ENCODE results near the gene USP35. TPM values are rescaled to one million over a fixed set of nuclear protein-coding genes. Genes with fewer than 3 reads are reported as not detected.

USP35 gene
- total RNA-seq, 6 donors from 2014 or later: 5.8 to 37.7 (median 8.0) TPM

DNA sequence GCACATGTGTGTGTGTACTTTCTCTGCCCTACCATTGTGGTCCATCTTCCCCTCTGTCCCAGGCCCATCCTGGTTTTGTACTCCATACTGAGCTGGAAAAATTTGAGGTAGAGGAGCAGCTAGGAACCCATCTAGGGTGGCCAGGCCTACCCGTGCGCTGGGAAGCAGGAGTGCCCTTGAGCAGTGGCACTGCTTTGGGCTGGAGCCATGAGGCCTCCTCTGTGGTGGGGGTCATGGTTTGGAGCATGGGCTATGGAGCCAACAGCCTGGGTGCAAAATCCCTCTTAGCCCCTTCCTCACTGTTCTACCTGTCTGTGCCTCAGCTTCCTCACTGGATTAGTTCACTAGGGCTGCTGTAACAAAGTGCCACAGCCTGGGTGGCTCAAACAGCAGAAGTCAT is 27.4 kb upstream of the USP35 start:
- ATAC-seq (ENCODE audit: low FRiP score in 2 of 2): peak in 1 of 2 donors; percentile 15
- Histone ChIP-seq H3K4me1 (no peaks in the 10 kb centered on the region), H3K27me3 (no peaks in the 10 kb centered on the region), H3K4me3 (no peak overlapping the region), H3K27ac (peak overlapping the region in 2 of 4 donors; percentile 16 to 35), H3K36me3 (no peaks in the 10 kb centered on the region), H3K9me3 (no peaks in the 10 kb centered on the region)
- WGBS, 2 donors: 96% methylated on average over 2 of the region's 2 CpGs; no CpG with 5 or more reads in 1 of the 2 donors
- DNase-seq: no peak
- TF ChIP-seq EP300 (IDR thresholded peaks at IDR 0.05) (no peak), POLR2AphosphoS5 (IDR thresholded peaks at IDR 0.05) (no peak), POLR2A (IDR thresholded peaks at IDR 0.05) (no peak)
- TF ChIP-seq, protein P1, sequence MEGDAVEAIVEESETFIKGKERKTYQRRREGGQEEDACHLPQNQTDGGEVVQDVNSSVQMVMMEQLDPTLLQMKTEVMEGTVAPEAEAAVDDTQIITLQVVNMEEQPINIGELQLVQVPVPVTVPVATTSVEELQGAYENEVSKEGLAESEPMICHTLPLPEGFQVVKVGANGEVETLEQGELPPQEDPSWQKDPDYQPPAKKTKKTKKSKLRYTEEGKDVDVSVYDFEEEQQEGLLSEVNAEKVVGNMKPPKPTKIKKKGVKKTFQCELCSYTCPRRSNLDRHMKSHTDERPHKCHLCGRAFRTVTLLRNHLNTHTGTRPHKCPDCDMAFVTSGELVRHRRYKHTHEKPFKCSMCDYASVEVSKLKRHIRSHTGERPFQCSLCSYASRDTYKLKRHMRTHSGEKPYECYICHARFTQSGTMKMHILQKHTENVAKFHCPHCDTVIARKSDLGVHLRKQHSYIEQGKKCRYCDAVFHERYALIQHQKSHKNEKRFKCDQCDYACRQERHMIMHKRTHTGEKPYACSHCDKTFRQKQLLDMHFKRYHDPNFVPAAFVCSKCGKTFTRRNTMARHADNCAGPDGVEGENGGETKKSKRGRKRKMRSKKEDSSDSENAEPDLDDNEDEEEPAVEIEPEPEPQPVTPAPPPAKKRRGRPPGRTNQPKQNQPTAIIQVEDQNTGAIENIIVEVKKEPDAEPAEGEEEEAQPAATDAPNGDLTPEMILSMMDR (IDR thresholded peaks at IDR 0.05): no peak

DNA sequence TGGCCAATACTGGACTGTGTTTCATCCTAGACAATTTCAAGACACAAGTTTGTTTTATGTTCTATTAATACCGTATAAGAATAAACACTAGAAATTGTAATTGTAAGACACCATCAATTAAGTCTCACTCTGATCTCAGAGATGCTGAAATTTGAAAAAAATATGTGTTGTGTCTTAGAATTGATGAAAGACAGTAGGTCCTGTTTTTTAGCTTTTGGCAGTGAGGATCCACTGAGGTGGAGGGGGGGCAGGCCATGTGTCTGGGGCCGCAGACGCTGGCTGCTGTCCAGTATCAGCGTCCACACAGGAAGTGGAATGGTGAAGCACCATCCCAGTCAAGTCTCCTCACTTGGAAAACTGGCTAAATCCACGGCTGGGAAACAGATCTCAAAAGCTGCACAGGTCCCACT is 26.8 kb upstream of the USP35 start:
- 32 to 42% methylated on average over 5 of the region's 5 CpGs for WGBS, 2 donors
- H3K4me1 ChIP-seq: no peaks in the 10 kb centered on the region
- ATAC-seq (ENCODE audit: low FRiP score in 2 of 2) (peak in 1 of 2 donors; percentile 31), DNase-seq (peak in 1 of 2 donors; percentile 40)
- peak overlapping the region in 2 of 4 donors; percentile 16 to 35 for H3K27ac ChIP-seq
- H3K9me3 ChIP-seq: no peaks in the 10 kb centered on the region
- no peak overlapping the region for H3K4me3 ChIP-seq
- TF ChIP-seq POLR2AphosphoS5 (IDR thresholded peaks at IDR 0.05) (no peak), EP300 (IDR thresholded peaks at IDR 0.05) (no peak), POLR2A (IDR thresholded peaks at IDR 0.05) (no peak)
- TF ChIP-seq, protein P1 (IDR thresholded peaks at IDR 0.05): no peak
- H3K36me3 ChIP-seq: no peaks in the 10 kb centered on the region
- H3K27me3 ChIP-seq: no peaks in the 10 kb centered on the region

DNA sequence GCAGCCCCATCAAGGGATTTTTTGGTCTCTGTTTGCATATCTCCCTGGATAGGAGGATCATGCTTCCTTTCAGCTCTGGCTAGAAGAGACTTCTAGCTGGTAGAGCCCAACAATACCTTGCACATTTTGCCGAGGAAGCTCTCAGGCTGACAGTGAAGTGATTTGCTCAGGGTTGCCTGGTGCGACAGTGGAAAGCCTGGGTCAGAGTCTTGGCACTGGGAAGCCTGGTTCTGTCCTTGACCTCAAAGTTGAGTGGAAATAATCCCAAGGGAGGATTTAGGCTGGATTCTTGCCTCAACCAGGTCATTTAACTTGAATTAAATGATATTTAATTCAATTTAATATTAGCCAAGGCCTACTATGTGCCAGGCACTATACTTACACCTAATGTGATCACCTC is 24.9 kb upstream of the USP35 start:
- peaks cover 6 to 9% (median 8%) of the 10 kb centered on the region in 4 donors for H3K4me1 ChIP-seq
- 54 to 85% methylated on average over 2 of the region's 2 CpGs for WGBS, 2 donors

DNA sequence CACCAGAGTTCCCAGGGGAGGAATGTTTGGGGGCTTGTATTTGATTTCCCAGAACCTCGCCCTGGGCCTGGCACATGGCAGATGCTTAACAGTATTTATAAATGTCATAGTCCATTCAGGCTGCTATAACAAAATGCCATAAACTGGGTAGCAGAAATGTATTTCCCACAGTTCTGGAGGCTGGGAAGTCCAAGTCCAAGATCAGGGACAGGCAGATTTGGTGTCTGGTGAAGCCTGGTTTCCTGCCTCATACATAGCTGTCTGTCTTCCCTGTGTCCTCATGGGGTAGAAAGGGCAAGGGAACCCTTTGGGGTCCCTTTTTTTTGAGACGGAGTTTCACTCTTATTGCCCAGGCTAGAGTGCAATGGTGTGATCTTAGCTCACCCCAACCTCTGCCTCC is 24.2 kb upstream of the USP35 start:
- Histone ChIP-seq H3K4me3 (no peak overlapping the region), H3K9me3 (no peaks in the 10 kb centered on the region), H3K36me3 (no peaks in the 10 kb centered on the region), H3K27ac (no peak overlapping the region), H3K27me3 (no peaks in the 10 kb centered on the region), H3K4me1 (peaks cover 6 to 13% (median 11%) of the 10 kb centered on the region in 4 donors)
- WGBS, 2 donors: 80 to 97% methylated on average over 1 to 2 of the region's 2 CpGs
- TF ChIP-seq, protein P1 (IDR thresholded peaks at IDR 0.05): no peak
- TF ChIP-seq EP300 (IDR thresholded peaks at IDR 0.05) (no peak), POLR2AphosphoS5 (IDR thresholded peaks at IDR 0.05) (no peak), POLR2A (IDR thresholded peaks at IDR 0.05) (no peak)
- no peak for ATAC-seq (ENCODE audit: low FRiP score in 2 of 2)
- no peak for DNase-seq

More for the DNA sequence above, 24.9 kb upstream of the USP35 start:
- TF ChIP-seq EP300 (IDR thresholded peaks at IDR 0.05) (no peak), POLR2A (IDR thresholded peaks at IDR 0.05) (no peak), POLR2AphosphoS5 (IDR thresholded peaks at IDR 0.05) (no peak)
- TF ChIP-seq, protein P1 (IDR thresholded peaks at IDR 0.05): no peak
- no peak for ATAC-seq (ENCODE audit: low FRiP score in 2 of 2)
- no peaks in the 10 kb centered on the region for H3K27me3 ChIP-seq
- no peak overlapping the region for H3K4me3 ChIP-seq
- no peak overlapping the region for H3K27ac ChIP-seq
- no peaks in the 10 kb centered on the region for H3K9me3 ChIP-seq
- DNase-seq: no peak
- no peaks in the 10 kb centered on the region for H3K36me3 ChIP-seq

DNA sequence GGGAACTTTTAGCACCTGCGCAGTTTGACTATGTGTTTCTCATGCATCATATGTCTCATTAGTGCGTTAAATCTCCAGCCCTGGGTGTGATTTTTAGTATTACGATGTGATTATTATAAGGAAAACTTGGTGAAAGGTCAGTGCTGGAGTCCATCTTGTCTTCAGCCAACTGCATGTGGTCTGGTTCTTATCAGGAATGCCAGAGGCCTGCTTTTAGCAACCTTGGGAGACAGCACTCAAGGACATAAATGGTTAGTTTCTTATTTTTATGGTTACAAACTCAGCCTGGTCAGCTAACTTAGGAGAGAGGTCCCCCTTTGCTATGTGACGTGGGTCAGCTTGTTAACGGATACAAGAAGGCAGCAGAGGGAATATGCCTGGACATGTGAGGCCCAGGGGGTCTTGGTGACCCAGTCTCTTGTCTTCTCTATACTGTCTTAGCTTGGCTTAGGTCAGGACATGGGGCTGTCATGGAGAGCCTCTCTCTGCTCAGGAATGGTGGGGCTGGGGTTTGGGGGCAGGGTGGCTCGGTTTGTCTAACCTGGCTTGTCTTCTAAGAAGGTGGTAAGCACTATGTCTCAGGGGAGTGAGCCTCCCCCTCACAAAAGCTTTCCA is 21.8 kb upstream of the USP35 start:
- no peak overlapping the region for H3K4me3 ChIP-seq
- no peak for ATAC-seq (ENCODE audit: low FRiP score in 2 of 2)

More for the DNA sequence above, 21.8 kb upstream of the USP35 start:
- 91 to 95% methylated on average over 5 to 6 of the region's 6 CpGs for WGBS, 2 donors
- Histone ChIP-seq H3K4me1 (peaks cover 6 to 13% (median 11%) of the 10 kb centered on the region in 4 donors), H3K9me3 (no peaks in the 10 kb centered on the region), H3K27ac (no peak overlapping the region), H3K27me3 (no peaks in the 10 kb centered on the region), H3K36me3 (no peaks in the 10 kb centered on the region)
- no peak for DNase-seq
- TF ChIP-seq EP300 (IDR thresholded peaks at IDR 0.05) (no peak), POLR2AphosphoS5 (IDR thresholded peaks at IDR 0.05) (no peak), POLR2A (IDR thresholded peaks at IDR 0.05) (no peak)
- TF ChIP-seq, protein P1 (IDR thresholded peaks at IDR 0.05): no peak

Measured in upper lobe of left lung (tissue), 6 donors.